Bronchial epithelial cell (primary cell): ENCODE results near the gene ACADVL. TPM values are rescaled to one million over a fixed set of nuclear protein-coding genes. Genes with fewer than 3 reads are reported as not detected.
A peak's percentile ranks its signal among the peaks of the same experiment; 100 is the strongest.

Source experiments
- DNase-seq: peaks from one replicate; pipeline ENCODE4 v3.0.0-alpha.2; 2010; ENCODE audit warnings: low read depth
- FAIRE-seq: peaks from 2 replicates; lab custom pipeline; 2011; peaks lifted over from hg19 to GRCh38; lab: Jason Lieb, UNC
- H3K27me3 ChIP-seq: 2 replicates; pipeline ENCODE4 v1.5.1; 2011; ENCODE audit warnings: low read length; ENCODE audit not compliant: control insufficient read depth, insufficient read depth
- H3K36me3 ChIP-seq: 2 replicates; pipeline ENCODE4 v1.5.1; 2011; ENCODE audit warnings: low read length; ENCODE audit not compliant: control insufficient read depth, insufficient read depth
- H3K4me3 ChIP-seq: 2 replicates; pipeline ENCODE4 v1.5.1; 2011; ENCODE audit warnings: mild to moderate bottlenecking, low read depth, low read length, control low read depth
- CTCF ChIP-seq: IDR thresholded peaks from 2 replicates; pipeline ENCODE4 v1.5.1; 2011; ENCODE audit warnings: mild to moderate bottlenecking, moderate library complexity, low read length, control low read depth, inconsistent platforms; ENCODE audit not compliant: insufficient read depth, severe bottlenecking
- total RNA-seq: library from RNA; depleted of rRNA; stranded (reverse); fragments of >200 nt; gene quantifications from 2 replicates; pipeline ENCODE4 v1.2.1, GENCODE V29; 2014

ACADVL gene
- total RNA-seq, 1 donor from 2014 or later: 216 TPM

- Histone ChIP-seq H3K4me3 (no peak overlapping the region), H3K27me3 (no peaks in the 10 kb centered on the region), H3K36me3 (peaks cover 49% of the 10 kb centered on the region)
- no peak for DNase-seq
- no peak for TF ChIP-seq CTCF
- no peak for FAIRE-seq
Measured at GRCh38 chr17:7225711-7226331, 6.1 kb downstream of the ACADVL start.

GRCh38 chr17:7226721-7227710 is 7.3 kb downstream of the ACADVL start:
- Histone ChIP-seq H3K4me3 (no peak overlapping the region), H3K27me3 (no peaks in the 10 kb centered on the region), H3K36me3 (peaks cover 47% of the 10 kb centered on the region)
- DNase-seq (no peak), FAIRE-seq (peak; percentile 7)
- TF ChIP-seq CTCF: no peak

GRCh38 chr17:7228920-7229319 is 9.2 kb downstream of the ACADVL start:
- Histone ChIP-seq H3K27me3 (no peaks in the 10 kb centered on the region), H3K4me3 (no peak overlapping the region), H3K36me3 (peaks cover 30% of the 10 kb centered on the region)
- DNase-seq (no peak), FAIRE-seq (peak; percentile 55)
- TF ChIP-seq CTCF: no peak

- H3K27me3 ChIP-seq: no peaks in the 10 kb centered on the region
- no peak for TF ChIP-seq CTCF
- peaks cover 27% of the 10 kb centered on the region for H3K36me3 ChIP-seq
- FAIRE-seq (no peak), DNase-seq (no peak)
- H3K4me3 ChIP-seq: no peak overlapping the region
Measured at GRCh38 chr17:7229504-7229903, 9.8 kb downstream of the ACADVL start.

GRCh38 chr17:7232114-7232513 is 12.4 kb downstream of the ACADVL start:
- H3K36me3 ChIP-seq: peaks cover 24% of the 10 kb centered on the region
- TF ChIP-seq CTCF: no peak
- DNase-seq: no peak
- no peaks in the 10 kb centered on the region for H3K27me3 ChIP-seq
- no peak overlapping the region for H3K4me3 ChIP-seq
- no peak for FAIRE-seq
